ENCODE measurements around the gene ADAMTS4.

DNA sequence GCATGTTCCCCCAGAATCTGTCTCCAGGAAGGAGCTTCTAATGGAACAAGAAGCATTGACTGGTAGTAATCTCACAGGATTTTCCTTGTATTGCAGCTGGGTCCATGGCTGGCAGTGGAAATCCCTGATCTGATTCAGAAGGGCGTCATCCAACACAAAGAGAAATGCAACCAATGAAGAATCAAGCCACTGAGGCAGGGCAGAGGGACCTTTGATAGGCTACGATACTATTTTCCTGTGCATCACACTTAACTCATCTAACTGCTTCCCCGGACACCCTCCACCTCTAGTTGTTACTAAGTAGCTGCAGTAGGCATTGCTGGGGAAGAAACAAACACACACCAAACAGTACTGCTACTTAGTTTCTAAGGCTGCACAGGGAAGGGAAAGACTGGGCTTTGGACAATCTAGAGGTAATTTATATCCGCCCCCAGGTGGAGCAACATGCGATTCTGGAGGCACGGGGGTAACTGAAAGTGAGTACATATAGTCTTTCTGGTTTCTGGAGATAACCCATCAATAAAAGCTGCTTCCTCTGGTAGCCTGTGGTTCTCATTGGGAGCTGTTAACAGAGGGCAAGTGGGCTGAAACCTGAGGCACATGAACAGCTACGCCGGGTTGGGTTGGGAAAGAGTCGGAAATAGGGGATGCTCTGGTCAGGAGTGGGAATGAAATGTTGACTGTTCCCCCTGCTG is 40.4 kb downstream of the ADAMTS4 start:
- TF ChIP-seq BHLHE40 (IDR thresholded peaks at IDR 0.05; ENCODE audit: low read depth, low read length) (no peak), POLR2A (IDR thresholded peaks at IDR 0.05; ENCODE audit: low read depth, low read length) (no peak), CTCF (conservative IDR thresholded peaks at IDR 0.05; ENCODE audit: low read depth, low read length) (no peak), CEBPB (IDR thresholded peaks at IDR 0.05; ENCODE audit: low read depth, low read length) (no peak), RCOR1 (IDR thresholded peaks at IDR 0.05; ENCODE audit: insufficient replicate concordance, low read length) (no peak), MAZ (IDR thresholded peaks at IDR 0.05; ENCODE audit: borderline replicate concordance, low read depth, low read length) (no peak), CHD1 (IDR thresholded peaks at IDR 0.05; ENCODE audit: low read depth, low read length) (no peak), RAD21 (IDR thresholded peaks at IDR 0.05; ENCODE audit: low read length) (no peak), FOS (IDR thresholded peaks at IDR 0.05; ENCODE audit: low read depth, low read length) (no peak), MAFK (IDR thresholded peaks at IDR 0.05; ENCODE audit: low read depth, low read length) (no peak), MXI1 (IDR thresholded peaks at IDR 0.05; ENCODE audit: borderline replicate concordance, low read depth, low read length) (no peak)
- TF ChIP-seq, protein P1, sequence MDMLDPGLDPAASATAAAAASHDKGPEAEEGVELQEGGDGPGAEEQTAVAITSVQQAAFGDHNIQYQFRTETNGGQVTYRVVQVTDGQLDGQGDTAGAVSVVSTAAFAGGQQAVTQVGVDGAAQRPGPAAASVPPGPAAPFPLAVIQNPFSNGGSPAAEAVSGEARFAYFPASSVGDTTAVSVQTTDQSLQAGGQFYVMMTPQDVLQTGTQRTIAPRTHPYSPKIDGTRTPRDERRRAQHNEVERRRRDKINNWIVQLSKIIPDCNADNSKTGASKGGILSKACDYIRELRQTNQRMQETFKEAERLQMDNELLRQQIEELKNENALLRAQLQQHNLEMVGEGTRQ (IDR thresholded peaks at IDR 0.05; ENCODE audit: low read depth, low read length), result no peak

All from IMR-90 (cell line).